Measurements from ENCODE around the gene GRIN2A. TPM values are rescaled to one million over a fixed set of nuclear protein-coding genes. Genes with fewer than 3 reads are reported as not detected.
A peak's percentile ranks its signal among the peaks of the same experiment; 100 is the strongest.

Gene GRIN2A
- total RNA-seq, 1 donor from 2014 or later = 4.1 TPM

- ATAC-seq (ENCODE audit: poor library complexity) (no peak), DNase-seq (no peak)
- intact Hi-C loops (cut with DNase I) = no loop called here
These were observed 168.5 kb downstream of the GRIN2A start for GRCh38 chr16:10013774-10014173.

- DNase-seq (no peak), ATAC-seq (ENCODE audit: poor library complexity) (peak; percentile 55)
- intact Hi-C loops (cut with DNase I) = no loop called here
These were observed 168.9 kb downstream of the GRIN2A start for GRCh38 chr16:10013364-10013763.

- intact Hi-C loops (cut with DNase I) = no loop called here
- DNase-seq (no peak), ATAC-seq (ENCODE audit: poor library complexity) (no peak)
These were observed 172.5 kb downstream of the GRIN2A start for GRCh38 chr16:10009684-10010083.

GRCh38 chr16:10003486-10003885, 178.7 kb downstream of the GRIN2A start:
- no peak for ATAC-seq (ENCODE audit: poor library complexity)
- intact Hi-C loops (cut with DNase I) = no loop called here
- no peak for DNase-seq

- DNase-seq = no peak
- intact Hi-C loops (cut with DNase I) = no loop called here
- no peak for ATAC-seq (ENCODE audit: poor library complexity)
These were observed 180.9 kb downstream of the GRIN2A start for GRCh38 chr16:10001258-10001775.

- intact Hi-C loops (cut with DNase I) = no loop called here
- DNase-seq (no peak), ATAC-seq (ENCODE audit: poor library complexity) (no peak)
These were observed 186.0 kb downstream of the GRIN2A start for GRCh38 chr16:9996221-9996620.

GRCh38 chr16:9992441-9992840, 189.8 kb downstream of the GRIN2A start:
- ATAC-seq (ENCODE audit: poor library complexity) (no peak), DNase-seq (no peak)
- intact Hi-C loops (cut with DNase I) = no loop called here

- DNase-seq (no peak), ATAC-seq (ENCODE audit: poor library complexity) (no peak)
- intact Hi-C loops (cut with DNase I) = no loop called here
These were observed 201.2 kb downstream of the GRIN2A start for GRCh38 chr16:9980981-9981380.

- no peak for DNase-seq
- no peak for ATAC-seq (ENCODE audit: poor library complexity)
- intact Hi-C loops (cut with DNase I) = no loop called here
These were observed 204.0 kb downstream of the GRIN2A start for GRCh38 chr16:9978160-9978725.

- ATAC-seq (ENCODE audit: poor library complexity) (no peak), DNase-seq (no peak)
- intact Hi-C loops (cut with DNase I) = no loop called here
These were observed 204.8 kb downstream of the GRIN2A start for GRCh38 chr16:9977333-9977897.

GRCh38 chr16:9976601-9977000, 205.6 kb downstream of the GRIN2A start:
- DNase-seq = no peak
- ATAC-seq (ENCODE audit: poor library complexity) = no peak
- intact Hi-C loops (cut with DNase I) = no loop called here

GRCh38 chr16:9971907-9972306, 210.3 kb downstream of the GRIN2A start:
- ATAC-seq (ENCODE audit: poor library complexity) (no peak), DNase-seq (no peak)
- intact Hi-C loops (cut with DNase I) = no loop called here

- intact Hi-C loops (cut with DNase I) = no loop called here
- no peak for ATAC-seq (ENCODE audit: poor library complexity)
- DNase-seq = no peak
These were observed 211.4 kb downstream of the GRIN2A start for GRCh38 chr16:9970796-9971195.

GRCh38 chr16:9970244-9970643, 212.0 kb downstream of the GRIN2A start:
- DNase-seq (no peak), ATAC-seq (ENCODE audit: poor library complexity) (no peak)
- intact Hi-C loops (cut with DNase I) = no loop called here

- ATAC-seq (ENCODE audit: poor library complexity) (no peak), DNase-seq (no peak)
- intact Hi-C loops (cut with DNase I) = no loop called here
These were observed 212.6 kb downstream of the GRIN2A start for GRCh38 chr16:9969580-9969979.

GRCh38 chr16:9966569-9967157, 215.6 kb downstream of the GRIN2A start:
- intact Hi-C loops (cut with DNase I) = no loop called here
- DNase-seq = no peak
- ATAC-seq (ENCODE audit: poor library complexity) = no peak

GRCh38 chr16:9965079-9965478, 217.1 kb downstream of the GRIN2A start:
- DNase-seq (no peak), ATAC-seq (ENCODE audit: poor library complexity) (no peak)
- intact Hi-C loops (cut with DNase I) = no loop called here

GRCh38 chr16:9964426-9964825, 217.8 kb downstream of the GRIN2A start:
- ATAC-seq (ENCODE audit: poor library complexity) = no peak

GRCh38 chr16:9957433-9957832, 224.8 kb downstream of the GRIN2A start:
- DNase-seq = no peak
- ATAC-seq (ENCODE audit: poor library complexity) = no peak
- intact Hi-C loops (cut with DNase I) = no loop called here

More at GRCh38 chr16:9964426-9964825, 217.8 kb downstream of the GRIN2A start:
- intact Hi-C loops (cut with DNase I) = no loop called here
- DNase-seq = no peak

GRCh38 chr16:9957002-9957401, 225.2 kb downstream of the GRIN2A start:
- no peak for ATAC-seq (ENCODE audit: poor library complexity)
- intact Hi-C loops (cut with DNase I) = no loop called here

More at GRCh38 chr16:9957002-9957401, 225.2 kb downstream of the GRIN2A start:
- no peak for DNase-seq

Measured in Right ventricle myocardium superior (tissue), 1 donor.